ENCODE results near the gene OSBPL3. TPM values are rescaled to one million over a fixed set of nuclear protein-coding genes. Genes with fewer than 3 reads are reported as not detected.

OSBPL3 gene
- total RNA-seq, 1 experiment from 2014 or later: 16.0 TPM

DNA sequence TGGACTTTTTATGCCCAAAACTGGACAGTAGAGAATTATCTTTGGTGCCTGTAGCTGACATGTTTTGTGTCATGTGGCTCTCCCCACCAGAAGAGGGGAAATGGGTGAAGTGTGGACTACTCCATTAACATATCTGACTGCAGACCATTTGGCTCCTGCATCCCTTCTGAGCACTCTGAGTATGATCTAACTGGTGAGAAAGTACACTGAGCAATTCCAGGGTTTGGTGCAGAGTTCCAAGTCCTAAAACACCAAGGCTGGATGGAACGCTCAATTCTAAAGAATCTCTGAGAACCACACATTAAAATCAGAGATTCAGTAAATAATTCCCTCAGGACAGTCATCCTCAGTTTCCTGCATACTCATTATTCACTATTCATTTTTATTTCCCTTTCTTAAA lies 22.8 kb upstream of the OSBPL3 start (continued):
- TF ChIP-seq, protein P1, sequence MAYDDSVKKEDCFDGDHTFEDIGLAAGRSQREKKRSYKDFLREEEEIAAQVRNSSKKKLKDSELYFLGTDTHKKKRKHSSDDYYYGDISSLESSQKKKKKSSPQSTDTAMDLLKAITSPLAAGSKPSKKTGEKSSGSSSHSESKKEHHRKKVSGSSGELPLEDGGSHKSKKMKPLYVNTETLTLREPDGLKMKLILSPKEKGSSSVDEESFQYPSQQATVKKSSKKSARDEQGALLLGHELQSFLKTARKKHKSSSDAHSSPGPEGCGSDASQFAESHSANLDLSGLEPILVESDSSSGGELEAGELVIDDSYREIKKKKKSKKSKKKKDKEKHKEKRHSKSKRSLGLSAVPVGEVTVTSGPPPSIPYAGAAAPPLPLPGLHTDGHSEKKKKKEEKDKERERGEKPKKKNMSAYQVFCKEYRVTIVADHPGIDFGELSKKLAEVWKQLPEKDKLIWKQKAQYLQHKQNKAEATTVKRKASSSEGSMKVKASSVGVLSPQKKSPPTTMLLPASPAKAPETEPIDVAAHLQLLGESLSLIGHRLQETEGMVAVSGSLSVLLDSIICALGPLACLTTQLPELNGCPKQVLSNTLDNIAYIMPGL (CRISPR knock-in tag; IDR thresholded peaks at IDR 0.05): no peak
- TF ChIP-seq, protein P2, sequence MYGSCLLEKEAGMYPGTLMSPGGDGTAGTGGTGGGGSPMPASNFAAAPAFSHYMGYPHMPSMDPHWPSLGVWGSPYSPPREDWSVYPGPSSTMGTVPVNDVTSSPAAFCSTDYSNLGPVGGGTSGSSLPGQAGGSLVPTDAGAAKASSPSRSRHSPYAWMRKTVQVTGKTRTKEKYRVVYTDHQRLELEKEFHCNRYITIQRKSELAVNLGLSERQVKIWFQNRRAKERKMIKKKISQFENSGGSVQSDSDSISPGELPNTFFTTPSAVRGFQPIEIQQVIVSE (CRISPR knock-in tag; IDR thresholded peaks at IDR 0.05; ENCODE audit: borderline replicate concordance): no peak
- no peak for TF ChIP-seq ZNF121 (CRISPR knock-in tag; IDR thresholded peaks at IDR 0.05)
- TF ChIP-seq NR1H2 (CRISPR knock-in tag; IDR thresholded peaks at IDR 0.05): no peak
- TF ChIP-seq IRF2 (CRISPR knock-in tag; IDR thresholded peaks at IDR 0.05; ENCODE audit: borderline replicate concordance, low read depth): no peak
- TF ChIP-seq NFYB (CRISPR knock-in tag; conservative IDR thresholded peaks at IDR 0.05; ENCODE audit: low read depth): no peak
- TF ChIP-seq, protein P3, sequence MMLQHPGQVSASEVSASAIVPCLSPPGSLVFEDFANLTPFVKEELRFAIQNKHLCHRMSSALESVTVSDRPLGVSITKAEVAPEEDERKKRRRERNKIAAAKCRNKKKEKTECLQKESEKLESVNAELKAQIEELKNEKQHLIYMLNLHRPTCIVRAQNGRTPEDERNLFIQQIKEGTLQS (CRISPR knock-in tag; conservative IDR thresholded peaks at IDR 0.05): no peak

DNA sequence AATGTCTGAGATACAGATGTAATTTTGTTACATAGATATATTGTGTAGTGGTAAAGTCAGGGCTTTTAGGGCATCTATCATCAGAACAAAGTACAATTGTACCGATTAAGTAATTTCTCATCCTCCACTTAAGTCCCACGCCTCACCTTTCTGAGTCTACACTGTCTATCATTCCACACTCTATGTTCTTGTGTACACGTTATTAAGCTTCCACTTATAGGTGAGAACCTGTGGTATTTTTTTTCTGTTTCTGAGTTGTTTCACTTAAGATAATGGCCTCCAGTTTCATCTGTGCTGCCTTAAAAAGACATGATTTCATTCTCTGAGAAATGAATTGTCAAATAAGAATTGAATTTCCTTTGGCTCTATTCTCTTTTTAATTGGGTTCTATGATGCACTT lies 15.5 kb upstream of the OSBPL3 start:
- CTCF ChIA-PET: no interaction called here
- no peak for DNase-seq (ENCODE audit: low spot score)
- Mint-ChIP-seq H3K27me3 (ENCODE audit: low read depth) (peaks cover 14% of the 10 kb centered on the region), H3K9me3 (peaks cover 7% of the 10 kb centered on the region), H3K4me3 (no peak overlapping the region), H3K36me3 (peaks cover under 1% of the 10 kb centered on the region), H3K27ac (no peak overlapping the region), H3K4me1 (no peaks in the 10 kb centered on the region)
- POLR2A ChIA-PET: no interaction called here
- ATAC-seq: no peak
- TF ChIP-seq NFATC4 (CRISPR knock-in tag; IDR thresholded peaks at IDR 0.05) (no peak), TCF7 (CRISPR knock-in tag; IDR thresholded peaks at IDR 0.05; ENCODE audit: low read depth) (no peak), TEAD1 (CRISPR knock-in tag; IDR thresholded peaks at IDR 0.05) (no peak), SOX15 (CRISPR knock-in tag; IDR thresholded peaks at IDR 0.05) (no peak), GRHL2 (CRISPR knock-in tag; IDR thresholded peaks at IDR 0.05; ENCODE audit: insufficient replicate concordance, severe bottlenecking) (no peak), CREB1 (CRISPR knock-in tag; IDR thresholded peaks at IDR 0.05) (no peak), ELF4 (CRISPR knock-in tag; IDR thresholded peaks at IDR 0.05; ENCODE audit: low read depth) (no peak)
- TF ChIP-seq, protein P4, sequence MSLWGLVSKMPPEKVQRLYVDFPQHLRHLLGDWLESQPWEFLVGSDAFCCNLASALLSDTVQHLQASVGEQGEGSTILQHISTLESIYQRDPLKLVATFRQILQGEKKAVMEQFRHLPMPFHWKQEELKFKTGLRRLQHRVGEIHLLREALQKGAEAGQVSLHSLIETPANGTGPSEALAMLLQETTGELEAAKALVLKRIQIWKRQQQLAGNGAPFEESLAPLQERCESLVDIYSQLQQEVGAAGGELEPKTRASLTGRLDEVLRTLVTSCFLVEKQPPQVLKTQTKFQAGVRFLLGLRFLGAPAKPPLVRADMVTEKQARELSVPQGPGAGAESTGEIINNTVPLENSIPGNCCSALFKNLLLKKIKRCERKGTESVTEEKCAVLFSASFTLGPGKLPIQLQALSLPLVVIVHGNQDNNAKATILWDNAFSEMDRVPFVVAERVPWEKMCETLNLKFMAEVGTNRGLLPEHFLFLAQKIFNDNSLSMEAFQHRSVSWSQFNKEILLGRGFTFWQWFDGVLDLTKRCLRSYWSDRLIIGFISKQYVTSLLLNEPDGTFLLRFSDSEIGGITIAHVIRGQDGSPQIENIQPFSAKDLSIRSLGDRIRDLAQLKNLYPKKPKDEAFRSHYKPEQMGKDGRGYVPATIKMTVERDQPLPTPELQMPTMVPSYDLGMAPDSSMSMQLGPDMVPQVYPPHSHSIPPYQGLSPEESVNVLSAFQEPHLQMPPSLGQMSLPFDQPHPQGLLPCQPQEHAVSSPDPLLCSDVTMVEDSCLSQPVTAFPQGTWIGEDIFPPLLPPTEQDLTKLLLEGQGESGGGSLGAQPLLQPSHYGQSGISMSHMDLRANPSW (CRISPR knock-in tag; conservative IDR thresholded peaks at IDR 0.05; ENCODE audit: low read depth): no peak
- TF ChIP-seq, protein P5, sequence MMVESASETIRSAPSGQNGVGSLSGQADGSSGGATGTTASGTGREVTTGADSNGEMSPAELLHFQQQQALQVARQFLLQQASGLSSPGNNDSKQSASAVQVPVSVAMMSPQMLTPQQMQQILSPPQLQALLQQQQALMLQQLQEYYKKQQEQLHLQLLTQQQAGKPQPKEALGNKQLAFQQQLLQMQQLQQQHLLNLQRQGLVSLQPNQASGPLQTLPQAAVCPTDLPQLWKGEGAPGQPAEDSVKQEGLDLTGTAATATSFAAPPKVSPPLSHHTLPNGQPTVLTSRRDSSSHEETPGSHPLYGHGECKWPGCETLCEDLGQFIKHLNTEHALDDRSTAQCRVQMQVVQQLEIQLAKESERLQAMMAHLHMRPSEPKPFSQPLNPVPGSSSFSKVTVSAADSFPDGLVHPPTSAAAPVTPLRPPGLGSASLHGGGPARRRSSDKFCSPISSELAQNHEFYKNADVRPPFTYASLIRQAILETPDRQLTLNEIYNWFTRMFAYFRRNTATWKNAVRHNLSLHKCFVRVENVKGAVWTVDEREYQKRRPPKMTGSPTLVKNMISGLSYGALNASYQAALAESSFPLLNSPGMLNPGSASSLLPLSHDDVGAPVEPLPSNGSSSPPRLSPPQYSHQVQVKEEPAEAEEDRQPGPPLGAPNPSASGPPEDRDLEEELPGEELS (CRISPR knock-in tag; IDR thresholded peaks at IDR 0.05): no peak

DNA sequence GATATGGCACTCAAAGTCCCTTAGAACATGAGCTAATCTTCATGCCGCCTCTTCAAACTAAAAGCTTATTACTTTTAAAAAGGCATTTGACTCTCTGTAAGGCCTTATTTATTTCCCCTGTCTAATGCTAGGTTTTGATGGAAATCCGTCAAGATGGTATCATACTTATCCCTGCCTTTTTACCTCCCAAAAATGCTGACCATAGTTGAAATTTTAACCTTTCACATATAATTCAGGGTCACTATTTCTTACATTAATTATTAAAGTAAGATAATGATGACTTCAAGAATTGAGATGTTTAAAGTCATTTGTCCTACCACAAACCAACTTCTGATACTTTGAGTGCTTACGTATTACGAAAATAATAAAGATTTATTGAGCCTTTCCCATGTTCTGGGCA lies 12.3 kb upstream of the OSBPL3 start:
- no peaks in the 10 kb centered on the region for H3K9me3 Mint-ChIP-seq
- ChIA-PET POLR2A (no interaction called here), CTCF (interaction anchor here (1.5 kb wide), 1 partner anchor 10 kb away, joined by 7 read pairs; no protein-coding TSS in a partner anchor)
- no peak overlapping the region for H3K4me3 Mint-ChIP-seq
- ATAC-seq (no peak), DNase-seq (ENCODE audit: low spot score) (no peak)
- H3K36me3 Mint-ChIP-seq: no peaks in the 10 kb centered on the region
- H3K27me3 Mint-ChIP-seq (ENCODE audit: low read depth): peaks cover 5% of the 10 kb centered on the region
- no peak overlapping the region for H3K27ac Mint-ChIP-seq
- H3K4me1 Mint-ChIP-seq: no peaks in the 10 kb centered on the region
- TF ChIP-seq, protein P6, sequence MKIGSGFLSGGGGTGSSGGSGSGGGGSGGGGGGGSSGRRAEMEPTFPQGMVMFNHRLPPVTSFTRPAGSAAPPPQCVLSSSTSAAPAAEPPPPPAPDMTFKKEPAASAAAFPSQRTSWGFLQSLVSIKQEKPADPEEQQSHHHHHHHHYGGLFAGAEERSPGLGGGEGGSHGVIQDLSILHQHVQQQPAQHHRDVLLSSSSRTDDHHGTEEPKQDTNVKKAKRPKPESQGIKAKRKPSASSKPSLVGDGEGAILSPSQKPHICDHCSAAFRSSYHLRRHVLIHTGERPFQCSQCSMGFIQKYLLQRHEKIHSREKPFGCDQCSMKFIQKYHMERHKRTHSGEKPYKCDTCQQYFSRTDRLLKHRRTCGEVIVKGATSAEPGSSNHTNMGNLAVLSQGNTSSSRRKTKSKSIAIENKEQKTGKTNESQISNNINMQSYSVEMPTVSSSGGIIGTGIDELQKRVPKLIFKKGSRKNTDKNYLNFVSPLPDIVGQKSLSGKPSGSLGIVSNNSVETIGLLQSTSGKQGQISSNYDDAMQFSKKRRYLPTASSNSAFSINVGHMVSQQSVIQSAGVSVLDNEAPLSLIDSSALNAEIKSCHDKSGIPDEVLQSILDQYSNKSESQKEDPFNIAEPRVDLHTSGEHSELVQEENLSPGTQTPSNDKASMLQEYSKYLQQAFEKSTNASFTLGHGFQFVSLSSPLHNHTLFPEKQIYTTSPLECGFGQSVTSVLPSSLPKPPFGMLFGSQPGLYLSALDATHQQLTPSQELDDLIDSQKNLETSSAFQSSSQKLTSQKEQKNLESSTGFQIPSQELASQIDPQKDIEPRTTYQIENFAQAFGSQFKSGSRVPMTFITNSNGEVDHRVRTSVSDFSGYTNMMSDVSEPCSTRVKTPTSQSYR (CRISPR knock-in tag; IDR thresholded peaks at IDR 0.05): no peak
- TF ChIP-seq, protein P7, sequence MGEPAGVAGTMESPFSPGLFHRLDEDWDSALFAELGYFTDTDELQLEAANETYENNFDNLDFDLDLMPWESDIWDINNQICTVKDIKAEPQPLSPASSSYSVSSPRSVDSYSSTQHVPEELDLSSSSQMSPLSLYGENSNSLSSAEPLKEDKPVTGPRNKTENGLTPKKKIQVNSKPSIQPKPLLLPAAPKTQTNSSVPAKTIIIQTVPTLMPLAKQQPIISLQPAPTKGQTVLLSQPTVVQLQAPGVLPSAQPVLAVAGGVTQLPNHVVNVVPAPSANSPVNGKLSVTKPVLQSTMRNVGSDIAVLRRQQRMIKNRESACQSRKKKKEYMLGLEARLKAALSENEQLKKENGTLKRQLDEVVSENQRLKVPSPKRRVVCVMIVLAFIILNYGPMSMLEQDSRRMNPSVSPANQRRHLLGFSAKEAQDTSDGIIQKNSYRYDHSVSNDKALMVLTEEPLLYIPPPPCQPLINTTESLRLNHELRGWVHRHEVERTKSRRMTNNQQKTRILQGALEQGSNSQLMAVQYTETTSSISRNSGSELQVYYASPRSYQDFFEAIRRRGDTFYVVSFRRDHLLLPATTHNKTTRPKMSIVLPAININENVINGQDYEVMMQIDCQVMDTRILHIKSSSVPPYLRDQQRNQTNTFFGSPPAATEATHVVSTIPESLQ (CRISPR knock-in tag; IDR thresholded peaks at IDR 0.05): no peak
- TF ChIP-seq MXD4 (CRISPR knock-in tag; IDR thresholded peaks at IDR 0.05; ENCODE audit: borderline replicate concordance) (no peak), ZNF232 (CRISPR knock-in tag; IDR thresholded peaks at IDR 0.05) (no peak), GRHL2 (CRISPR knock-in tag; IDR thresholded peaks at IDR 0.05; ENCODE audit: insufficient replicate concordance, severe bottlenecking) (no peak), SMAD4 (CRISPR knock-in tag; IDR thresholded peaks at IDR 0.05) (no peak), ZNF138 (CRISPR knock-in tag; conservative IDR thresholded peaks at IDR 0.05) (no peak)
- TF ChIP-seq, protein P3 (CRISPR knock-in tag; conservative IDR thresholded peaks at IDR 0.05): no peak
